COLO668 (cell line): Measurements from ENCODE around the gene CIROP.

ENCODE experiments used
- DNase-seq: peaks from one replicate; lab custom pipeline; 2025; ENCODE audit not compliant: unreplicated experiment; lab: John Stamatoyannopoulos, UW

CIROP gene

GRCh38 chr14:23132970-23133369, 28.2 kb upstream of the CIROP start:
- DNase-seq: no peak

- DNase-seq: no peak
These were observed 26.7 kb upstream of the CIROP start for GRCh38 chr14:23131482-23131881.

GRCh38 chr14:23130871-23131270, 26.1 kb upstream of the CIROP start:
- no peak for DNase-seq

GRCh38 chr14:23129759-23130316, 25.0 kb upstream of the CIROP start:
- no peak for DNase-seq

- DNase-seq: no peak
These were observed 24.4 kb upstream of the CIROP start for GRCh38 chr14:23128969-23129758.

GRCh38 chr14:23127861-23128260, 23.1 kb upstream of the CIROP start:
- no peak for DNase-seq

- no peak for DNase-seq
These were observed 21.9 kb upstream of the CIROP start for GRCh38 chr14:23126548-23127278.

- no peak for DNase-seq
These were observed 21.2 kb upstream of the CIROP start for GRCh38 chr14:23125933-23126524.

- DNase-seq: no peak
These were observed 20.2 kb upstream of the CIROP start for GRCh38 chr14:23125011-23125410.

GRCh38 chr14:23124337-23124954, 19.7 kb upstream of the CIROP start:
- DNase-seq: no peak

GRCh38 chr14:23123419-23123818, 18.6 kb upstream of the CIROP start:
- DNase-seq: peak; percentile 45

- DNase-seq: no peak
These were observed 17.3 kb upstream of the CIROP start for GRCh38 chr14:23122086-23122485.

GRCh38 chr14:23121361-23121771, 16.6 kb upstream of the CIROP start:
- DNase-seq: no peak

GRCh38 chr14:23120541-23121251, 15.9 kb upstream of the CIROP start:
- peak; percentile 84 for DNase-seq

- DNase-seq: no peak
These were observed 14.9 kb upstream of the CIROP start for GRCh38 chr14:23119363-23120327.

GRCh38 chr14:23118506-23119362, 13.9 kb upstream of the CIROP start, which contains the start of gene CEBPE:
Gene CEBPE, minus strand, starts transcription at chr14:23119255. Its CDS starts 164 bp downstream, at chr14:23119091.
- DNase-seq: no peak

GRCh38 chr14:23117371-23118020, 12.7 kb upstream of the CIROP start:
- no peak for DNase-seq

- no peak for DNase-seq
These were observed 11.1 kb upstream of the CIROP start for GRCh38 chr14:23115918-23116317.
